Gastroesophageal sphincter (tissue), 4 donors: ENCODE data around the gene PLPPR3. TPM values are rescaled to one million over a fixed set of nuclear protein-coding genes. Genes with fewer than 3 reads are reported as not detected.

ENCODE experiments used
- ATAC-seq: fragments of 150-250 bp; one replicate; pipeline ENCODE4 v1.9.1; 2016; ENCODE audit warnings: mild to moderate bottlenecking, moderate library complexity
- H3K27ac ChIP-seq, 4 donors: fragments of 200-600 bp; sonication (generic) in 3 of 4; 1 replicate in 3 of 4; 2 replicates in 1 of 4; pipeline ENCODE4 v1.5.1; 2016 to 2019
- H3K27me3 ChIP-seq: fragments of 200-600 bp; sonication (generic); one replicate; pipeline ENCODE4 v1.5.1; 2019
- H3K36me3 ChIP-seq, 2 donors: fragments of 200-600 bp; sonication (generic); one replicate each; pipeline ENCODE4 v1.5.1; 2019; ENCODE audit warnings: control low read depth in 1 of 2
- H3K4me1 ChIP-seq, 3 donors: fragments of 200-600 bp; sonication (generic); 1 replicate in 2 of 3; 2 replicates in 1 of 3; pipeline ENCODE4 v1.5.1; 2016 to 2019; ENCODE audit warnings: control low read depth in 2 of 3
- H3K4me3 ChIP-seq, 2 donors: fragments of 200-600 bp; sonication (generic); one replicate each; pipeline ENCODE4 v1.5.1; 2019; ENCODE audit warnings: mild to moderate bottlenecking in 1 of 2, moderate library complexity in 1 of 2
- H3K9me3 ChIP-seq, 3 donors: fragments of 200-600 bp; sonication (generic); one replicate each; pipeline ENCODE4 v1.5.1; 2017 to 2019; ENCODE audit warnings: control low read depth in 2 of 3
- EP300 ChIP-seq: sonication (generic); formaldehyde crosslinking; IDR thresholded peaks from one replicate; pipeline ENCODE4 v1.6.1; 2017; ENCODE audit warnings: antibody characterized with exemption, mild to moderate bottlenecking
- POLR2A ChIP-seq, 2 donors: fragments of 450-650 bp; IDR thresholded peaks; one replicate each; pipeline ENCODE4 v1.6.1; 2017; ENCODE audit warnings: antibody characterized with exemption in 2 of 2, mild to moderate bottlenecking in 2 of 2, moderate library complexity in 1 of 2
- POLR2AphosphoS5 ChIP-seq: sonication (generic); formaldehyde crosslinking; IDR thresholded peaks from one replicate; pipeline ENCODE4 v1.6.1; 2017; ENCODE audit warnings: antibody characterized with exemption
- WGBS, 2 donors: methylation state at CpG; one replicate each; pipeline ENCODE4 v1.1.5; 2018; ENCODE audit warnings: low coverage in 1 of 2; 5-methylcytosine and 5-hydroxymethylcytosine counted together
- total RNA-seq, 4 donors: library from RNA; depleted of rRNA; stranded (reverse); fragments of >200 nt; gene quantifications; one replicate each; pipeline ENCODE4 v1.1.0, GENCODE V29; 2016
- TF ChIP-seq, protein P1 (sequence below), 4 experiments: fragments of 200-600 bp in 2 of 4; fragments of 450-650 bp in 2 of 4; sonication (generic) in 1 of 4; IDR thresholded peaks; one replicate each; pipeline ENCODE4 v1.5.1; 2017 to 2019; ENCODE audit warnings: antibody characterized with exemption in 4 of 4, mild to moderate bottlenecking in 2 of 4, moderate library complexity in 2 of 4

Gene PLPPR3
- total RNA-seq, result not detected

DNA sequence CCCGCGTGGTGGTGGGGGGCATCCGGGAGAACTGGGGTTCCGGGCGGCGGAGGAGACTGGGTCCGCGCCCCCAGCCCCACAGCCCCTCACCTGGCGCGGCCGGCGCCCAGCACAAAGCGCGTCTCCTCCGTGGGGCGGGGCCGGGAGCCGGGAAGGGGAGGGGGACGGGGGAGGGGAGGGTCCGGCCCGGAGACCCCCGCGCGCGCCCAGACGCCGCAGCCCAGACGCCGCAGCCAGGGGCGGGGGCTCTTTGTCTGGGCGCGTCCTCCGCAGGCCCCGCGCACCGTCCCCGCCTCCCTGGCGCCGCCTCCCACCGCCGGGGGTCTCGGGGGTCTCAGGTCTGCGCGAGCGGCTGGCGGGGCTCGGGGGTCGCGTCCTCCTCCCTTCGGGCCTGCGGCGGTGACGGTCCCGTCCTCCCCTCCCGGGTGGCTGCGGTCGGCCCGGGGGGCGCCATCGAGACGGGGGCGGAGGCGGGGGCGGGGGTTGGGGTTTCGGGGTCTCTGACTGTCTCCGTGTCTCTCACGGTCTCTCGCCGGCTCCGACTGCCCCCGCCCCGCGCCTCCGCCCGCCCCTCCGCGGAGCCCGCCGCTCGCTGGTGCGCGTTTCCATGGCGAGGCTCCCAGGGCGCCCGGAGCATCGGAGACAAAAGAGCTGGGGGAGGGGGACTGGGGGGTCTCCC is at the start of gene PLPPR3:
PLPPR3 (minus strand) TSS at position 131 of the 679 bp plus-strand sequence. CDS start 396 bp downstream, outside the sequence.
- no peak for ATAC-seq
- H3K4me3 ChIP-seq, result peak within 1 kb of the TSS in 1 of 2 donors; percentile 51
- TF ChIP-seq EP300 (no peak), POLR2A (IDR thresholded peaks at IDR 0.05) (no peak), POLR2AphosphoS5 (no peak)
- TF ChIP-seq, protein P1, sequence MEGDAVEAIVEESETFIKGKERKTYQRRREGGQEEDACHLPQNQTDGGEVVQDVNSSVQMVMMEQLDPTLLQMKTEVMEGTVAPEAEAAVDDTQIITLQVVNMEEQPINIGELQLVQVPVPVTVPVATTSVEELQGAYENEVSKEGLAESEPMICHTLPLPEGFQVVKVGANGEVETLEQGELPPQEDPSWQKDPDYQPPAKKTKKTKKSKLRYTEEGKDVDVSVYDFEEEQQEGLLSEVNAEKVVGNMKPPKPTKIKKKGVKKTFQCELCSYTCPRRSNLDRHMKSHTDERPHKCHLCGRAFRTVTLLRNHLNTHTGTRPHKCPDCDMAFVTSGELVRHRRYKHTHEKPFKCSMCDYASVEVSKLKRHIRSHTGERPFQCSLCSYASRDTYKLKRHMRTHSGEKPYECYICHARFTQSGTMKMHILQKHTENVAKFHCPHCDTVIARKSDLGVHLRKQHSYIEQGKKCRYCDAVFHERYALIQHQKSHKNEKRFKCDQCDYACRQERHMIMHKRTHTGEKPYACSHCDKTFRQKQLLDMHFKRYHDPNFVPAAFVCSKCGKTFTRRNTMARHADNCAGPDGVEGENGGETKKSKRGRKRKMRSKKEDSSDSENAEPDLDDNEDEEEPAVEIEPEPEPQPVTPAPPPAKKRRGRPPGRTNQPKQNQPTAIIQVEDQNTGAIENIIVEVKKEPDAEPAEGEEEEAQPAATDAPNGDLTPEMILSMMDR (IDR thresholded peaks at IDR 0.05), result no peak
- peaks cover 0 to 18% (median 15%) of the 10 kb centered on the region in 3 donors for H3K4me1 ChIP-seq
- WGBS, 2 donors, result no CpG with 5 or more reads among the region's 86 CpGs
- H3K36me3 ChIP-seq, result no peaks in the 10 kb centered on the region
- H3K27me3 ChIP-seq, result peaks cover 49% of the 10 kb centered on the region
- H3K9me3 ChIP-seq, result no peaks in the 10 kb centered on the region
- H3K27ac ChIP-seq, result no peak within 1 kb of the TSS

GRCh38 chr19:870963-871401 is 49.2 kb upstream of the PLPPR3 start:
- no peaks in the 10 kb centered on the region for H3K9me3 ChIP-seq
- ATAC-seq, result no peak
- no CpG with 5 or more reads among the region's 28 CpGs for WGBS, 2 donors
- H3K4me3 ChIP-seq, result no peak overlapping the region
- H3K27ac ChIP-seq, result peak overlapping the region in 3 of 4 donors; percentile 18 to 84 (median 39)
- peak; percentile 37 for TF ChIP-seq POLR2AphosphoS5
- TF ChIP-seq, protein P1 (IDR thresholded peaks at IDR 0.05), result no peak
- H3K4me1 ChIP-seq, result peaks cover 0 to 42% (median 6%) of the 10 kb centered on the region in 3 donors
- H3K36me3 ChIP-seq, result peaks cover 0 to 79% of the 10 kb centered on the region in 2 donors
- H3K27me3 ChIP-seq, result no peaks in the 10 kb centered on the region

DNA sequence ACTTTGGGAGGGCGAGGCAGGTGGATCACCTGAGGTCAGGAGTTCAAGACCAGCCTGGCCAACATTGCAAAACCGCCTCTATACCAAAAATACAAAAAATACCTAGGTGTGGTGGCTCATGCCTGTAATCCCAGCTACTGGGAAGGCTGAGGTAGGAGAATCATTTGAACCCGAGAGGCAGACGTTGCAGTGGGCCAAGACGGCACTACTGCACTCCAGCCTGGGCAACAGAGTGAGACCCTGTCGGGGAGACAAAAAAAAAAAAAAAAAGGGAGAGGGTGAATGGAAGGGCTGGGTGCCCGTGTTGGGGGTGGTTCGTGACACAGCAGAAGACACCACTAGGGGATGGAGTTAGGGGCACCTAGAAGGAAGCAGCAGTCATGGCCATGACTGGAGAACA is 48.6 kb upstream of the PLPPR3 start:
- Histone ChIP-seq H3K36me3 (peaks cover 0 to 72% of the 10 kb centered on the region in 2 donors), H3K4me3 (no peak overlapping the region), H3K9me3 (no peaks in the 10 kb centered on the region), H3K27me3 (no peaks in the 10 kb centered on the region), H3K27ac (peak overlapping the region in 3 of 4 donors; percentile 78 to 84 (median 80)), H3K4me1 (peaks cover 0 to 42% (median 6%) of the 10 kb centered on the region in 3 donors)
- 70 to 80% methylated on average over 1 to 2 of the region's 8 CpGs for WGBS, 2 donors
- no peak for ATAC-seq
- TF ChIP-seq, protein P1 (IDR thresholded peaks at IDR 0.05), result no peak
- TF ChIP-seq POLR2AphosphoS5 (no peak), EP300 (no peak), POLR2A (IDR thresholded peaks at IDR 0.05) (no peak)

GRCh38 chr19:869245-870177 is 47.8 kb upstream of the PLPPR3 start:
- TF ChIP-seq POLR2AphosphoS5 (peak; percentile 65), EP300 (no peak), POLR2A (IDR thresholded peaks at IDR 0.05) (no peak)
- TF ChIP-seq, protein P1 (IDR thresholded peaks at IDR 0.05), result no peak
- WGBS, 2 donors, result 46 to 56% methylated on average over 5 to 7 of the region's 29 CpGs
- Histone ChIP-seq H3K27ac (peak overlapping the region; percentile 47 to 84 (median 79)), H3K9me3 (no peaks in the 10 kb centered on the region), H3K27me3 (no peaks in the 10 kb centered on the region), H3K4me1 (peaks cover 0 to 42% (median 6%) of the 10 kb centered on the region in 3 donors), H3K4me3 (no peak overlapping the region), H3K36me3 (peaks cover 0 to 64% of the 10 kb centered on the region in 2 donors)
- peak; percentile 87 for ATAC-seq
